OCI-M2 (cell line): Measurements from ENCODE around the gene ACTN4.

ENCODE experiments used
- DNase-seq: peaks from one replicate; lab custom pipeline; 2025; ENCODE audit not compliant: unreplicated experiment; lab: John Stamatoyannopoulos, UW

ACTN4 gene

DNA sequence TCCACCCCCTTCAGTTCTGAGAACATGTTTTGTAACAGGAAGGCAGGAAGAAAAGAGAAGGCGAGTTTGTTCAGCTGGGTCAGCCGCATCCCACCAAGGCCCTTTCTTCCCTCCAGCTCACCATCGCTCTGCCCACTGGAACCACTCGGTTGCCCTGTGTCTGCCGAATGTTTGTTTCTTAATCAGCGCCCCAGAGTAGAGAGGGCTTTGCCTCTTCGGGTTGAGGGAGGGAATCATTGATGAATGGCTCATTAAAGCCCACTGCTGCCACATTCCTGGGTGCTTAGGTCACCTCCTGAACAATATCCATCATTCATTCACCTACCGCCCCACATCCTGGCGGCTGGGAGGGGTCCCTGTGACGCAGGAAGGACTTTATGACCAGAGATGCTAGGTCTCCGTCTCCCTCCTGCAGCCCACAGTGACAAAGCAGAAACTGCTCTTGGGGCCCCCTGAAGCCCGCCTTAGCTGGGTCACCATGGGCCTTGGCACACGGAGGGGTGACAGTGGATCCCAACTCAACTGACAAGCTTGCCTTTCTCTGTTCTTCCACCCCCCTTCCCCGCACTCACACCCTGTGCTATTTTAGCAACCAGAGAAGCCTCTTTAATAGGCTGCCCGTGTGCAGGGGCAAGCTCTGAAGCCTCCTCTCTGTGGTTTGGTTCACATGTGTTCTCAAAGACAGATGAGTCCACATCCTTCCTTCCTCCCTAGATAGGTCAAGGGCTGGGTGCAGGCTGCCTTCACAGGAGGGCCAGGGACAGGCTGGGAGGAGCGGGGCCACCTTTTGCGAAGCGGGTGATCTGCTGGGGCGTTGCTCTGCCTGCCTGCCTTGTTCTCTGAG, 46.2 kb downstream of the ACTN4 start:
- no peak for DNase-seq

- DNase-seq: no peak
These were observed 47.9 kb downstream of the ACTN4 start for GRCh38 chr19:38695317-38695683.

- no peak for DNase-seq
These were observed 48.6 kb downstream of the ACTN4 start for GRCh38 chr19:38695832-38696728.

DNA sequence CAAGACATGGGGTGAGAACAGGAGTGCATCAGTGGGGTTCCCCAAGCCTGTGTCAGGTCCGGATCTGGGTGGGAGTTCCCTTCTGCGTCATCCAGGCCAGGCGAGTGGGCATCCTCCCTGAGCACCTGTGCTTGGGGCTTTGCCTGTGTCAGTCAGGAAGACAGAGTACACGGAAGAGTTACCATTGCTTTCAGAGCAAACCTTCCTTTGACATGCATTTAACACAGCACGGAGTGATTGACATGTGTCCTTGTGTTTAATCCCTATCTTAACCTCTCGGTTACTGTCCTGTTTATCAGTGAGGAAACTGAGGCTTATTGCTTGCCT, 49.2 kb downstream of the ACTN4 start:
- no peak for DNase-seq

- no peak for DNase-seq
These were observed 49.7 kb downstream of the ACTN4 start for GRCh38 chr19:38697197-38697596.

DNA sequence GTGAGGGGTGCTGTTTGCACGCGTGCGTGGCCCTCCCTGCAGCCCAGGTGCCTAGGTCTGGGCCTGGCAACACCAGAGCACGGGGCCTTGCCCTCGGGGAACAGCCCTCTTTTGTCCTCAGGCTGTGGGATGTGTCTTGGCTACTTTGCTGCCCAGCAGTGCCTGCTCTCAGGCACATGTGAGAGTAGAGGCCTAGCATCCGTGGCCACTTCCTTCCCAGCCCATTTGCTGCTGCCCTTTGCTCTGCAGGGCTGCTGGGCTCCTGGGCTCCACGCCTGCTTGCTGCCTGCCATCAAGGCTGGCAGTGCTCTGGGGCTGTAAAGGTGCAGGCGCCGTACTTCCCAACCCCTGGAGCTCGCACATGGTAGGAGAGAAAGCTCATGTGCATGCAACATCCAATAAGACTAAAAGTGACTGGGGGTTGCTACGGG, 50.2 kb downstream of the ACTN4 start:
- no peak for DNase-seq

- no peak for DNase-seq
These were observed 51.0 kb downstream of the ACTN4 start for GRCh38 chr19:38698225-38699026.

DNA sequence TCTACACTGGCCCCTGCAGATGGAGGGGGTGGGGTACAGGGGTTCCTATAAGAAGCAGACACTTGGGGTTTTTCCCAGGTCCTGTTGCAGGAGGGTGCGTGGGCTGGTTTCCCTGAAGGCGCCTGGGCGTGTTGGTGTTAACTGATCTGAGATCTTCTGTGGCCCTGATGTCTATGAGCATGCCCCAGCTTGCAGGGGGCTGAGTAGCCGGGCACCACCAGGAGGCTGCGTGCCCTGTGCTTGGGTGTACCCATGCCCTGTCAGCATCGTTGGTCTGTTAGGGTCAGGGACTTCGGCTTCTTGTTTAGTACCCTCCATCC, 51.5 kb downstream of the ACTN4 start:
- DNase-seq: no peak

DNA sequence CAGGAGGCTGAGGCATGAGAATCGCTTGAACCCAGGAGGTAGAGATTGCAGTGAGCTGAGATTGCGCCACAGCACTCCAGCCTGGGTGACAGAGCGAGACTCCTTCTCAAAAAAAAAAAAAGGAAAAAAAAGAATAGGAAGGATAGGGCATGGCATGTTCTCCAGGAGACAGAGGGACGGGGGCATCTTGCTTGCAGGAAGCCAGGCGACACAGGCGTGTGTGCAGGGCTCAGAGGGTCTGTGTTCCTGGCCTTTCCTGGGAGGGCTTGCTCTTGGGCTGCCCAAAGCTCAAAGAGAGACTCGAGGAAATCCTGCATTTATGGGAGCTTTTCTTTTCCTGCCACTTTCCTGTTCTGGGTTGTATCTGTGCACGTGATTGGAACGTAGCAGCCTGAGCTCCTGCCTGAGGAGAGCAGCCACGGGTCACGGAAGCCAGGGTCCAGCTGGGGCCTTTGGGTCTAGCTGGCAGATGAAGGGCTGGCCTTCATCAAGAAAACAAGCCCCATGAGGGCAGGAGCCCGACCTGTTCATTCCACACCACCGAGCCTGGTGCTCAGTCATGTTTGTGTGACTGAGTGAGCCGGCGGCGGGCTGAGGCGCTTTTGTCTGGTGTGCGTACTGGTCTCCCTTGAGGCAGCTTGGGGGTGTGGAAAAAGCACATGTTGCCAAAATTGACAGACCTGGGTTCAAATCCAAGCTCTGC, 52.3 kb downstream of the ACTN4 start:
- DNase-seq: no peak

- DNase-seq: no peak
These were observed 53.0 kb downstream of the ACTN4 start for GRCh38 chr19:38700350-38700901.

DNA sequence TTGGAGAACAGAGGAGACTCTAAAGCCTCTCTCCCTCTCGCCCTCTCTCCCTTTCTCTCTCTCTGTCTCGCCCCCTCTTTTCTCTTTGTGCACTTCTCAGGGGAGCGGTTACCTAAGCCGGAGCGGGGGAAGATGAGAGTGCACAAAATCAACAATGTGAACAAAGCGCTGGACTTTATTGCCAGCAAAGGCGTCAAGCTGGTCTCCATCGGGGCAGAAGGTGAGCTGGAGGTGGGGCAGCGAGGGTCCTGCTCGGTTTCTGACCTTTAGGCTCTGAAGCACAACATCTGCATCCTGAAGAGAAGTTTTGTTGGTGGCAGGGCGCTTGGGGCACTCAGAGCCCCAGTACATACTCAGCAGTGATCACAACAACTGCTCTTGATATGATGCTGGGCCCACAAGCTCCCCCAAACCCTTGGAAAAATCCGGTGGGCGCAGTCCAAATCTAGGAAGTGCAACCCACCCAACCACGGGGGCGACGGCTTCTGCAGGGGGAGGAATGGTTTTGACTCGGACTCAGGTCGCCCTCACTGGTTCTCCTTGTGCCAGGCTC, 53.5 kb downstream of the ACTN4 start:
- no peak for DNase-seq

- DNase-seq: no peak
These were observed 54.1 kb downstream of the ACTN4 start for GRCh38 chr19:38701455-38702063.

DNA sequence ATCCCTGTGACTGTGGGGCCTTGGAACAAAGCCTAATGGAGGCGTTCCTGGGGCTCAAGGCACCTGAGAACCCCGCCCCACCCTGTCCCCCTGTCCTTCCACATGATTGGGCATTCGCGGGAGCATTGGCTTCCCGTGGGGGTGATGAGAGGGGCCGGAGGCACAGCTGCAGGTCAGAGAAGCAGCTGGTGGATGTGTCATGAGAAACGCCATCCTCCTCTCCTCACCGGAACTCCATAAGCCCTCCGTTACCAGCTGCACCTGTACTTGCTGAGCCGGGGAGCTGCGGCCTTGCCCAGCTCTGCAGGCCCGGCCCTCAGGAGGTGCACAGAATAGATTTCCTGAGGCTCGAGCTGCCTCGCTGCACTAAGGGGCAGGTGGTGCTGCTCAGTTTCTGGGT, 54.8 kb downstream of the ACTN4 start:
- DNase-seq: no peak

- no peak for DNase-seq
These were observed 56.1 kb downstream of the ACTN4 start for GRCh38 chr19:38703509-38703908.

GRCh38 chr19:38704488-38705026, 57.1 kb downstream of the ACTN4 start:
- DNase-seq: no peak

DNA sequence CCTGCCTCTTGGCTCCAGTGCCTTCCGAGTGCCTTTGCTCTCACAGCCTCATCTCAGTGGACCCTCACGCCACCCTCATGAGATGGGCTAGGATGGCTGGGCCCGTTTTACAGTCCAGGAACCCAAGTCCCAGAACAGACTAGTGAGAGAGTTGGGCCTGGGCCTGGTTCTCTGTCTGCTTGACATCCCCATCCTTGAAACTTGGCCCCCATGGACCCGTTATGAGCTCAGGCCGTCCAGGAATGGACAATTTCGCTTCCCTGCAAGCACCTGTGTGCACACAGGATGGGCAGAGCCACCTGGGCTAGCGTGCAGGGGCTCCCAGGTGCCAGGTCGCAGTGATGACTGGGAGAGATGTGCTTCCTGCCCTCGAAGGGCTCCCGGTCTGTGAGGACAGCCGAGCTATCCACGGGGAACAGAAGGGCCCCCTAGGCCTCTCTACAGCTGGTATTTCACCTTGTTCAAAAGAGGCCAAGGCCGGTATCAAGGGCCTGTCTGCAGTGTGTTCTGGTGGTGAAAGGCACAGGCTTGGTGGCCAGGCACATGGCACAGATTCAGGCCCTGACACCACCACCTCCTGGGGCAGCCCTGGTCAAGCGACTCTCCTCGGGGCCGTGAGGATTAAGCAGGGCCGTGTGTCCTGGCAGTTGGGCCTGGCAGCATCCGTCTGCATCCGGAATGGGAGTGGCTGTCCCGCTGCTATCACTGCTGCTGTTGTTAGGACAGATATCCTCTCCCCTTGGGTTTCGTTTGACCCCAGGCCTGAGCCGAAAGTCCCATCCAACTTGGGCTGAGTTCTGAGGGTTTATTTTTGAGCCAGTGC, 58.0 kb downstream of the ACTN4 start:
- DNase-seq: no peak

DNA sequence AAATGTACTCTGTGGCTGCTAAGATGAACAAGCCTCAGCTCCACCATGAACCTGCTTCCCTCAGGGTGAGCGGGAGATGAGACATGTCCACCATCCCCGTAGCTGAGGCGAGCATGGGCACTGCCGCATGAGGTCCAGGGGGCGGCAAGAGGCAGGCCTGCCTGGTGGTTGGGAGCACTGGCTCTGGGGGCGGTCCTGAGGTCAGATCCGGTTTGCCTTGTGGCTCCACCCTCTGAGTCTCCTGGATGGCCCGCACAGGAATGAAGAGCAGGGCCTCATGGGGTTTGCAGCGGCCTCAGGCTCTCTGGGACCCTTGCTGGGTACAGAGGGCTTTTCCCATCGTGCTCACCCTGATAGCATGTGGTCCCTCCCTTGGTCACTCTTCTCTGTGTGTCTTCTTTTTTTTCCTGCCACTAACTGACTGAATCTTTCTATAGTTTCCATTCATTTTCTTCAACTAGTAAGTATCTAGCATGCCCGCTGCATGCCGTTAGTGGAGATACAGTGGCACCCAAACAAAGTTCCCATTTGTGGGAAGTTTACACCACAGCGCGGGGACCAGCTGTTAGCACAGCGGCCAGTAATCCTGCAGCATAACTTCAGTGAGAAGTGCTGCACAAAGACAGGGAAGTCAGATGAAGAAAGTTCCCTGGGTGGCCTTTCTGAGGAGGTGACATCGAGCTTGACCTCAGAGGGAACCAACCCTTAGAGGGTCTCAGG, 59.5 kb downstream of the ACTN4 start:
- DNase-seq: no peak

DNA sequence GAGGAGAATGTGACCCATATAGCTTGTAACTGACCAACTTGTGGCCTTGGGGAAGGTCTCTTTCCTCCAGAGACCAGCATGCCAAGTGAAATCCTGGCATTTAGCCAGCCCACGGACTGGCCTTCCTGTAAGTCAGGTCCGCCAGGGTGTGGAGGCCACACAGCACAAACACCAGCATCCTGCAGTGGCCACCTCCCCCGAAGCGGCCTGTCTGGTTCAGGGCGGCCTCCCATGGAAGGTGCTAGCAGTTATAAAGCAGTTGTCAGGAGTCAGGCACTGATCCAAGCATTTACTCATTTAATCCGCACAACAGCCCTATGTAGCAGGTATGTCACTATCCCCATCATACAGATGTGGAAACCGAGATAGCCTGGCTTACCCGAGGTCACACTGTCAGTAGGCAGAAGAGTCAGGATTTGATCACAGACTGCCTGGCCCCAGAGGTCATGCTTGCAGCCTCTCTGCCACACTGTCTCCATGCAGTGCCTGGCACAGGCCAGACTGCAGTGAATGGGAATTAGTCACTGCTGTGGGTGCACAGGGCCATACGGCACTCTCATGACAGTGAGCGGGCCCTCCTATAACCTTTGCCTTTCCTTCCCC, 60.2 kb downstream of the ACTN4 start:
- DNase-seq: no peak
